Endodermal cell (in vitro differentiated cells): ENCODE measurements around the gene ZSWIM4. TPM values are rescaled to one million over a fixed set of nuclear protein-coding genes. Genes with fewer than 3 reads are reported as not detected.

Source experiments
- DNase-seq: peaks from one replicate; pipeline ENCODE4 v3.0.0-alpha.2; 2017
- H3K27ac ChIP-seq: 2 replicates; pipeline ENCODE4 v1.5.1; 2013; ENCODE audit warnings: mild to moderate bottlenecking, low read depth, low read length, moderate library complexity
- H3K27me3 ChIP-seq: 2 replicates; pipeline ENCODE4 v1.6.1; 2013; ENCODE audit warnings: mild to moderate bottlenecking, low read length, moderate library complexity; ENCODE audit not compliant: insufficient read depth, control insufficient read depth, poor library complexity, severe bottlenecking
- H3K36me3 ChIP-seq: 2 replicates; pipeline ENCODE4 v1.7.0; 2013; ENCODE audit warnings: mild to moderate bottlenecking, low read length, moderate library complexity; ENCODE audit not compliant: control insufficient read depth, insufficient read depth
- H3K4me1 ChIP-seq: one replicate; pipeline ENCODE4 v1.7.0; 2013; ENCODE audit warnings: low read length; ENCODE audit not compliant: control insufficient read depth, insufficient read depth
- H3K4me3 ChIP-seq: 2 replicates; pipeline ENCODE4 v1.5.1; 2013; ENCODE audit warnings: mild to moderate bottlenecking, low read length, moderate library complexity
- H3K9ac ChIP-seq: 2 replicates; pipeline ENCODE4 v1.6.1; 2013; ENCODE audit warnings: mild to moderate bottlenecking, low read length, moderate library complexity; ENCODE audit not compliant: poor library complexity, severe bottlenecking; ENCODE audit errors: extremely low read depth
- H3K9me3 ChIP-seq: 2 replicates; pipeline ENCODE4 v1.6.1; 2013; ENCODE audit warnings: mild to moderate bottlenecking, low read length, moderate library complexity; ENCODE audit not compliant: control insufficient read depth
- H3K27ac Mint-ChIP-seq: 2 replicates; pipeline ENCODE4 v1.8.0; 2020; ENCODE audit warnings: mixed read lengths
- H3K27me3 Mint-ChIP-seq: 2 replicates; pipeline ENCODE4 v1.8.0; 2021; ENCODE audit warnings: mild to moderate bottlenecking, mixed read lengths; ENCODE audit not compliant: insufficient read depth
- H3K36me3 Mint-ChIP-seq: 2 replicates; pipeline ENCODE4 v1.8.0; 2020; ENCODE audit warnings: low read depth, mixed read lengths
- H3K4me1 Mint-ChIP-seq: 2 replicates; pipeline ENCODE4 v1.8.0; 2020; ENCODE audit warnings: mixed read lengths
- H3K4me3 Mint-ChIP-seq: 2 replicates; pipeline ENCODE4 v1.8.0; 2020; ENCODE audit warnings: mild to moderate bottlenecking, moderate library complexity, mixed read lengths
- H3K9me3 Mint-ChIP-seq: 2 replicates; pipeline ENCODE4 v1.8.0; 2020; ENCODE audit warnings: mild to moderate bottlenecking, mixed read lengths
- WGBS, 2 experiments: methylation state at CpG; one replicate each; pipeline versions ENCODE4 v1.1.5 to v1.1.7; 2013; ENCODE audit warnings: missing lambda C conversion rate in 2 of 2, mixed read lengths in 1 of 2; ENCODE audit not compliant: insufficient coverage in 1 of 2, insufficient read length in 1 of 2; 5-methylcytosine and 5-hydroxymethylcytosine counted together
- total RNA-seq, 2 donors: library from RNA; stranded (reverse); fragmentation: NEBNext Ultra II Directional in 1 of 2; extraction: Animal tissue kit (Norgen Biotek cat#: 25700) in 1 of 2; gene quantifications; 2 replicates in 1 of 2; 3 replicates in 1 of 2; pipeline ENCODE4 v1.2.1, GENCODE V29; 2021
- TF ChIP-seq, protein P1 (sequence below): fragments of 200-600 bp; sonication (generic); conservative IDR thresholded peaks from 2 replicates; pipeline ENCODE4 v1.5.0; 2021; ENCODE audit warnings: antibody characterized with exemption, mild to moderate bottlenecking

Gene ZSWIM4
- total RNA-seq, 2 donors from 2014 or later: 30.0 to 41.9 TPM

DNA sequence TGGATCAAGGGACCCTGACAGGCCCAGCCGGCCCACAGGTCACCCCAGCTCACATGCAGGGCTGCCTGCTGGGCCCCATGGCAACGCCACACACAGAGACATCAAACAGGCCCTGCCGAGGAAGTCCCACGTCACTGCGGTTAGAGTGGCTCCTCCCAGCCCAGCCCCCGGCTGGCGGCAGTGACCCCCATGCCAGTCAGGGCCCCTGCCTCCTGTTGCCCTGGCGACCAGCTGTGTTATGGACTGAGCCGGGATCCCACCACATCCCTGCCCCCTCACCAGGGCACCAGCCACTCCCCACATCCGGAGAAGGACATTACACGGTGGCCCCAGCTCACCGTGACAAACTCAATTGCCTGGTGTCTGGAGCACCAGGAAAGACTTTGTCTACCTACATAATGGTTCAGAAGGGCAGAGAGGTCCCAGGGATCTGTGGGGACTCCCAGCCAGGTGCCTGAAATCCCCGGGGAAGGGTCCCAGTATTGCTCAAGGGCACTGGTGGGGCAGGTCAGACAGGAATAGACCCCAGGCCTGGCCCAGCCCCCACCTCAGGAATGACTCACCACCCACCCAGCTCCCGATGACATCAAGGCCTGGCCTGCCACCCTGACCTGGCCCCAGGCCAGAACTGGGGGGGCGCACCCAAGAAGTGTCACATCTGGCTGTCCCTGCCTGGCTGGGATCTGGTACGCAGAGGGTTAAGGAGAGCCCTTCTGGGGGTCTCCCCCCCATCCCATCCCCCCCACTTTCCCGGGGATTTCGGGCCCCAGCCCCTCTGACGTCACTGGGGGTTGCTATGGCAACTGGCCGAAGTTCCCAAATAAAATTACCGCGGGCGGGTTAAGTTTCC is 51.5 kb downstream of the ZSWIM4 start:
- Histone ChIP-seq H3K27ac (peak overlapping the region; percentile 100), H3K4me3 (peak overlapping the region; percentile 78), H3K9ac (peak overlapping the region; percentile 99), H3K36me3 (no peaks in the 10 kb centered on the region), H3K9me3 (no peaks in the 10 kb centered on the region), H3K4me1 (peaks cover 15% of the 10 kb centered on the region), H3K27me3 (no peaks in the 10 kb centered on the region)
- H3K4me3 Mint-ChIP-seq: peak overlapping the region; percentile 51
- H3K27ac Mint-ChIP-seq: peak overlapping the region; percentile 100
- TF ChIP-seq, protein P1, sequence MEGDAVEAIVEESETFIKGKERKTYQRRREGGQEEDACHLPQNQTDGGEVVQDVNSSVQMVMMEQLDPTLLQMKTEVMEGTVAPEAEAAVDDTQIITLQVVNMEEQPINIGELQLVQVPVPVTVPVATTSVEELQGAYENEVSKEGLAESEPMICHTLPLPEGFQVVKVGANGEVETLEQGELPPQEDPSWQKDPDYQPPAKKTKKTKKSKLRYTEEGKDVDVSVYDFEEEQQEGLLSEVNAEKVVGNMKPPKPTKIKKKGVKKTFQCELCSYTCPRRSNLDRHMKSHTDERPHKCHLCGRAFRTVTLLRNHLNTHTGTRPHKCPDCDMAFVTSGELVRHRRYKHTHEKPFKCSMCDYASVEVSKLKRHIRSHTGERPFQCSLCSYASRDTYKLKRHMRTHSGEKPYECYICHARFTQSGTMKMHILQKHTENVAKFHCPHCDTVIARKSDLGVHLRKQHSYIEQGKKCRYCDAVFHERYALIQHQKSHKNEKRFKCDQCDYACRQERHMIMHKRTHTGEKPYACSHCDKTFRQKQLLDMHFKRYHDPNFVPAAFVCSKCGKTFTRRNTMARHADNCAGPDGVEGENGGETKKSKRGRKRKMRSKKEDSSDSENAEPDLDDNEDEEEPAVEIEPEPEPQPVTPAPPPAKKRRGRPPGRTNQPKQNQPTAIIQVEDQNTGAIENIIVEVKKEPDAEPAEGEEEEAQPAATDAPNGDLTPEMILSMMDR: no peak
- peak; percentile 96 for DNase-seq
- H3K36me3 Mint-ChIP-seq: no peaks in the 10 kb centered on the region
- H3K9me3 Mint-ChIP-seq: no peaks in the 10 kb centered on the region
- WGBS, 2 experiments: 15 to 20% methylated on average over 8 to 23 of the region's 23 CpGs
- H3K4me1 Mint-ChIP-seq: peaks cover 20% of the 10 kb centered on the region
- no peaks in the 10 kb centered on the region for H3K27me3 Mint-ChIP-seq

DNA sequence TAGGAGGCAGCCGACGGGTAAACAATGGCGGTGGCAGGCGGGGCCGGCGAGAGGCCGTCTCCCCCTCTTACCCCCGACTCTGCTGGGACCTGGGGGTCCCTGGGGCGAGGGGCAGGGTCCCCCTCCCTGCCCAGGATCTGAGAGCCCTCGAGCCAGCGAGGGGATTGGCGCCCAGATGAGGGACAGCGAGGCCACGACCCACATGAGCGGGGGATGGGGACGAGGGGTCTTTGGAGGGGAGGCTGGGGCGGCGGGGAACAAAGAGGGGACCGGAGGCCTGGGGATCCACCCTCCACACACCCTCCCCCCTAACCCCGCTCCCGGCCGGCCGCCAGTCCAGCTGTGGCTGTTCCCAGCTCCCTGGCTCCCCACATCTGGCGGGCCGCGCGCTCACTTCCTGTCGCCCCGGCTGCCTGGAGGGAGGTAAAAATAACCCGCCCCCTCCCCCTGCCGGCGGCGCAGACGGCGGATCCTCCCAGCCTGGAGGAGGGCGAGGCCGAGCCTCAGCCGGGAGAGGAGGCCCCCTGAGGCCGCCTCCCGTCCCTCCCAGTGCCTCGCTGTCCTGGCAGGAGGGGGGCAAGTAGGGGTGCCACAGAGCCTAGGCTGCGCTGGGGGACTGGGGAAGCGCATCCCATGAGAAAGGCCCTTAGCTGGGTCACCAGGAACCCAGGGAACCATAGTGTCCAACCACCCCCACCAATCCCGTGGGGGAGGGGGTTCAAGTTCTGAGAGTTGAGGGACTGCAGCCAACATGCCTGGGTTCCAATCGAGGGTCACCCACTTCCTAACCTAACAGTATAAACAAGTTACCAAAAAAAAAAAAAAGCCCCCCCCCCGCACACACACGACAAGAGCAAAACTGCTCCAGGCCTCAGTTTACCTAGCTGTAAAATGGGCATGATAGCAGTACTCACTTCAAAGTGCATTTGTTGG is 52.4 kb downstream of the ZSWIM4 start:
- Mint-ChIP-seq H3K9me3 (no peaks in the 10 kb centered on the region), H3K4me1 (peaks cover 20% of the 10 kb centered on the region), H3K27me3 (no peaks in the 10 kb centered on the region), H3K4me3 (peak overlapping the region; percentile 51), H3K27ac (peak overlapping the region; percentile 100), H3K36me3 (no peaks in the 10 kb centered on the region)
- Histone ChIP-seq H3K4me1 (peaks cover 15% of the 10 kb centered on the region), H3K27ac (peak overlapping the region; percentile 100), H3K36me3 (no peaks in the 10 kb centered on the region), H3K9me3 (no peaks in the 10 kb centered on the region), H3K9ac (peak overlapping the region; percentile 99), H3K4me3 (peak overlapping the region; percentile 78), H3K27me3 (no peaks in the 10 kb centered on the region)
- DNase-seq: peak; percentile 96
- TF ChIP-seq, protein P1: peak; percentile 46
- 0 to 7% methylated on average over 4 to 36 of the region's 47 CpGs for WGBS, 2 experiments

DNA sequence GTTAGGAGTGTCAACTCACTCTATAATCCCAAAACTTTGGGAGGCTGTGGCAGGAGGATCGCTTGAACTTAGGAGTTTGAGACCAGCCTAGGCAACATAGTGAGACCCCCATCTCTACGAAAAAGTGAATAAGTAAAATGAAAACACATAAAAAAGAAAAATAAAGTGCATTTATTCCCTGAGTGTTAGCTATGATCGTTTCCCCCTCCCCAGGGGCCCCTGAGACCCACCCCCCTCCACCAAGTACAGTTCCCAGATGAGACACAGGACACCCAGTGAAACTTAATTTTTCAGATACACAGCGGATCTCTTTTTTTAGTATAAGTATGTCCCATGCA is 53.1 kb downstream of the ZSWIM4 start:
- Histone ChIP-seq H3K27ac (no peak overlapping the region), H3K4me3 (no peak overlapping the region), H3K9ac (no peak overlapping the region), H3K4me1 (peaks cover 11% of the 10 kb centered on the region), H3K36me3 (no peaks in the 10 kb centered on the region), H3K27me3 (no peaks in the 10 kb centered on the region), H3K9me3 (no peaks in the 10 kb centered on the region)
- Mint-ChIP-seq H3K27ac (peak overlapping the region; percentile 66), H3K4me3 (no peak overlapping the region), H3K4me1 (peaks cover 20% of the 10 kb centered on the region), H3K36me3 (no peaks in the 10 kb centered on the region), H3K27me3 (no peaks in the 10 kb centered on the region), H3K9me3 (no peaks in the 10 kb centered on the region)
- 80 to 83% methylated on average over 1 to 3 of the region's 4 CpGs for WGBS, 2 experiments
- TF ChIP-seq, protein P1: no peak
- DNase-seq: no peak
